ENCODE data around the gene TBX10.
"Not testable (repeated sequence)": the region's sequence is repeated elsewhere in the genome, so short reads cannot be mapped to it uniquely, and the experiment has no call there.

Gene TBX10

DNA sequence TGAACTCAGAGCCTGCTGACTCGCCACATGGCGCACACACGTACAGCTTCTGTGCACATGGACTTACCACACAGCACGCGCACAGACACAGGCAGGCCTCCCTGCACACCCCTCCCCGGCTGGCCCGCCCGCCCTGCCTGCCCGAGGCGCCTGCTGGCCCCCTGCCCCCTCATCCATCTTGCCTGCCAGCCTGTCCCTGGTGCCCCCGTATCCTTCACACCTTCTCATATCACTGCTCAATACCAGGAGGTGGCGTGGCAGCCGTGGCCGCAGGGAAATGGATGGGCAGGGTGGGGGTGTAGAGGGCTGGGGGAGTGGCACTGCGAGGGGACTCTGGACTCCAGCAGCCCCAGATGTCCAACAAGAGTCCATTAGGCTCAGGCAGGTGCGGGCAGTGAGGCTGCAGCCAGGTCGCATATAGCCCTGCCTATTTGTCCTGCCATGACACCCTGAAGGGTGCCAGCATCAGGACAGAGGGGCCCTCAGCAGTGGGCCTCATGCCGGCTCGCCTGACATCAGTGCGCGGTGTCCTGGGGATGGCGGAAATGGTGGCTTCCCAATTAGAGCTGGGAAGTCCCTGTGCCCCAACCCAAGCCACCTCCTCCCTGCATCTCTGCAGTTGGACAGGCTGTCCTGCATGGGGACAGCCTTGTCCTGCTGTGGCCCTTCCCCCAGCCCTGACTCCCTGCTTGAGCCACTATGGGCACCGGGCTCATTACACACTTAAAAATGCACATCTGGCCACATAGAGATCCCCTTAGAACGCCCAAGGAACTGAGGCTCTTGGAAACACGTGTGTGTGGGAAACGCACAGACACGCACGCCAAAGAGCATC is 2.0 kb upstream of the TBX10 start:
- no peaks in the 10 kb centered on the region for H3K36me3 Mint-ChIP-seq
- H3K9me3 Mint-ChIP-seq = no peaks in the 10 kb centered on the region
- peaks cover 7% of the 10 kb centered on the region for H3K4me1 Mint-ChIP-seq
- H3K27me3 Mint-ChIP-seq = no peaks in the 10 kb centered on the region
- H3K4me3 Mint-ChIP-seq = no peak overlapping the region
- H3K27ac Mint-ChIP-seq = no peak overlapping the region

- H3K36me3 Mint-ChIP-seq = no peaks in the 10 kb centered on the region
- H3K9me3 Mint-ChIP-seq = no peaks in the 10 kb centered on the region
- no peak overlapping the region for H3K4me3 Mint-ChIP-seq
- H3K27me3 Mint-ChIP-seq = no peaks in the 10 kb centered on the region
- no peak overlapping the region for H3K27ac Mint-ChIP-seq
- peaks cover under 1% of the 10 kb centered on the region for H3K4me1 Mint-ChIP-seq
Measured at GRCh38 chr11:67640758-67641337, 1.3 kb upstream of the TBX10 start.

DNA sequence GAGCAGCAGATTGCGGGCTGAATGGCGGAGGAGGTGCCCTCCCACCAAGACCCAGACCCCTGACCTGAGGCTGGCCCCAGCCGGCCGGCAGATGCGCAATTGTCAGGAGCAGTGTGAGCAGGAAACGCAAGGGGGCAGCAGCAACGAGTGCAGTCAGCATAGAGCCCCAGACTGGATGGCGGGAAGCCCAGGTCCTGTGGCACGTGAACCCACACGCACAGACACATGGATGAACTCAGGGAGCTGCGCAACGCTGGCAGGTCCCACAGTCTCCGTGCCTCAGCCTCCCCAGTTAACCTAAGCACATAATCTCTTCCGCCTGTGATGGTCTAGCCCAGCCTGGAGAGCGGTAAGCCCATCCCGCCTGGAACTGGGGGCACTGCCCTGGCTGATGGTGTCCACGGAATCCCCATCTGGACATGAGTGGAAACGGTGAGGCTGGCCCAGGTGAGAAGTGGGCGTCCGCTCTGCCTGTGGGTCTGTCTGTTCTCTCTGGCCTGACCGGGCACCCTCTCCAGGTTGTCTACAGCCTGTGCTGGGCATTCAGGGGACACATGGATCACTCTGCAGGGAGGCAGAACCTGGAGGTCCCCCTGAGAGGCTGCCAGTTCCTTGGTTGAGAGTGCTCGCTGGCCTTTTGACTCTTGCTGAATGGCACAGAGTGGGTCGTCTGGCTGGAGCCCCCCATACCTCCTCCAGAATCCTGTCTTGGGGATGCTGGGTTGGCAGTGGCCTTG is 626 bp upstream of the TBX10 start:
- H3K36me3 Mint-ChIP-seq = no peaks in the 10 kb centered on the region
- H3K27me3 Mint-ChIP-seq = no peaks in the 10 kb centered on the region
- H3K4me3 Mint-ChIP-seq = no peak overlapping the region
- H3K4me1 Mint-ChIP-seq = no peaks in the 10 kb centered on the region
- peak overlapping the region; percentile 59 for H3K27ac Mint-ChIP-seq
- no peaks in the 10 kb centered on the region for H3K9me3 Mint-ChIP-seq

DNA sequence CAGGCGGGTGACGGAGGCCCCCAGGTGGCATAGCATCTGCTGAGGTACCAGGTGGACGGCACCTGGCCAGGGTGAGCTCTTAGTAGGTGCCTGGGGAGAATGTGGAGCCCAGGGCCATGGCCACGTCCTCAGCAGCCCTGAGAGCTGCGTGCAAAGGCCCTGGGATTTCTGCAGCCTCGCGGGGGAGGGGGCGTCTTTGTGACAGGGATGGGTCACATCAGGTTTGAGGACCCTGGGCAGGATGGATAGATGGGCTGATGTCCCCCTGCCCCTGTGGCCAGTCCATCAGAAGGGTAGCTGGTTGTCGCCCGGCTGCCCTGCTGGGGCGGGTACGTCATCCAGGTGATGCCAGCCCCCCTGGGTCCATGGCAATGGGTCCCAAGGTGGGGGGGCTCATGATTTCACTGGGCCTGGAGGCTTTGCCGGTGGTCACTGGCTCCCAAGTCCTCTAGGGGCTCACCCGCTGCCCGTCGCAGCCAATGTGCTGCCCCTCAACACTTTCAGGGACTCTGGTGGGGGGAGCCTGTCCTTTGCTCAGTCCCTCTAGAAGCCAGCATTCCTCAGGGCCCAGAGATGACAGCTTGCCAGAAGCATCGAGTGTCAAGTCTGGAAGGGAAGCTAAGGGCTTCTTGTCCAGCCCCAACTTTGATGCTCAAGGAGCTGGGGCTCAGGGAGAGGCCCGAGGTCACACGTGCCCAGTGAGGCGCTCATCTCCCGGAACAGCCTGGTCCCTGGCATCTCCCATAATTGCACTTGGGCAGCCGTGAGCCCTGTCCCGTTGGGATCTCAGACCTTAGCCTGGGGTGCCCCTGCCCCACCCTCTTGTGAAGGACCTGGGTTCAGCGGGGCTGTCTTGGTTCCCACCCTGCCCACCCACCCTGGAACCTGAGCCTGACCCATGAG is 777 bp downstream of the TBX10 start:
- H3K27ac Mint-ChIP-seq = no peak overlapping the region
- H3K4me1 Mint-ChIP-seq = no peaks in the 10 kb centered on the region
- no peaks in the 10 kb centered on the region for H3K9me3 Mint-ChIP-seq
- no peaks in the 10 kb centered on the region for H3K27me3 Mint-ChIP-seq
- H3K36me3 Mint-ChIP-seq = no peaks in the 10 kb centered on the region
- H3K4me3 Mint-ChIP-seq = no peak overlapping the region

DNA sequence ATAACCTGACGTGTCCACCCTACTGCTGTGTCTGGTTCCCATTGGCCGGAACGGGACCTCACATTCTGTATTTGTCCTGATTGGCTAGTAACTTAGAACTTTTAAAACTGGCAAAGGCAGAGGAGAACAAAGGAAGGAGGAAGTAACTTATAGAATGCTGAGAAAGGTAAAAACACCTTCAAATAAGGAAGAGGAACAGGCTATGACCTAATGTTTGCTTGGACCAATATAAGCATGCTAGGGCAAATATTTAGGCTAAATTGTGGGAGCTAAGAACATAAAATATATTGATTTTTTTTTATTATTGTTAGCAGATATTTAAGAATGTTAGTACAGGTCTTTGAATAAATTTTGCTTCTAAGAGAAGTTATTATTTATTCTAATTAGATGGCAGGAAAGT is 2.1 kb downstream of the TBX10 start:
- not testable (repeated sequence) for H3K9me3 Mint-ChIP-seq, H3K4me1 Mint-ChIP-seq, H3K4me3 Mint-ChIP-seq, H3K36me3 Mint-ChIP-seq, H3K27ac Mint-ChIP-seq, H3K27me3 Mint-ChIP-seq

- Mint-ChIP-seq H3K27ac (no peak overlapping the region), H3K36me3 (no peaks in the 10 kb centered on the region), H3K4me1 (no peaks in the 10 kb centered on the region)
Measured at GRCh38 chr11:67636962-67637361, 2.6 kb downstream of the TBX10 start.

GRCh38 chr11:67635231-67635521 is 4.4 kb downstream of the TBX10 start:
- H3K4me3 Mint-ChIP-seq = no peak overlapping the region

More at GRCh38 chr11:67636962-67637361, 2.6 kb downstream of the TBX10 start:
- Mint-ChIP-seq H3K4me3 (no peak overlapping the region), H3K27me3 (no peaks in the 10 kb centered on the region), H3K9me3 (no peaks in the 10 kb centered on the region)

DNA sequence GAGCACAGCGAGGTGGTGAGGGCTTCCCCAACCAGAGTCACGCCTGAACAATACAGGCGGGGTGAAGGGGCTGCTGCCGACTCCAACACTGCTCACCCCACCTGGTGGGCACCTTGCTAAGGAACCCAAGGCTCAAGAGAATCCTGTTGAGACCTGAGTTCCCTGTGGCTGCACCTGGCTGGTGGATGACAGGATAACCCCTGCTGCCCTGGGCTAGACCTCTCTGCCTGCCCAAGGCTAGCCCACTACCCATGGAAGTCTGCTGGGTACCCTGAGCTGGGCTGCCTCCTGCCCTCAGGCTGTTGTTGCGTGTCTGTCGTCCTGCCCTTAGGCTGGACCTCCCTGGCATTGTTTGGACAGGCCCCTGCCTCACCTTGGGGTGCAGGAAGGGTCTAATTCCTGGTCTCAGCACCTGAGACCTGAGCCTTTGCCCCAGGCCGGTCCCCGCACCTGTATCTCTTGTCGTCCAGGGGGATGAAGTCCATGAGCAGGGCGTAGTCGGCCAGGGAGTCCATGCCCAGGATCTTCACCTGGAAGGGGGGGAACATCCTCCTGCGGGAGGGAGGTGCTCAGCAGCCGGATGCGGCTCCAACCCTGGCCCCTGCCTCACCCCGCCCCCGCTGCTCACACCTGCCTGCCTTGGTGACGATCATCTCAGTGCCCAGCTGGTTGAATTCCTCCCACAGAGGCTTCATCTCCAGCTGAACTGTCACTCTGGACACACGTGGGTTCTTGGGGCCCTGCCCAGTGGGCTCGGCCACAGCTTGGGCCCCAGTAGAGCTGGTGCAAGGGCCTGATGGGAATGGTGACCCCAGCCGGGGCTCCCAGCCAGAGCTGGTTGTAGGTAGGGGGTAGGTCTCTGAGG is 5.0 kb downstream of the TBX10 start:
- no peak overlapping the region for H3K4me3 Mint-ChIP-seq
- no peaks in the 10 kb centered on the region for H3K27me3 Mint-ChIP-seq
- peaks cover 6% of the 10 kb centered on the region for H3K4me1 Mint-ChIP-seq
- H3K36me3 Mint-ChIP-seq = no peaks in the 10 kb centered on the region
- no peak overlapping the region for H3K27ac Mint-ChIP-seq
- H3K9me3 Mint-ChIP-seq = no peaks in the 10 kb centered on the region

More at GRCh38 chr11:67635231-67635521, 4.4 kb downstream of the TBX10 start:
- Mint-ChIP-seq H3K4me1 (peaks cover 6% of the 10 kb centered on the region), H3K9me3 (no peaks in the 10 kb centered on the region), H3K27me3 (no peaks in the 10 kb centered on the region), H3K27ac (no peak overlapping the region), H3K36me3 (no peaks in the 10 kb centered on the region)

DNA sequence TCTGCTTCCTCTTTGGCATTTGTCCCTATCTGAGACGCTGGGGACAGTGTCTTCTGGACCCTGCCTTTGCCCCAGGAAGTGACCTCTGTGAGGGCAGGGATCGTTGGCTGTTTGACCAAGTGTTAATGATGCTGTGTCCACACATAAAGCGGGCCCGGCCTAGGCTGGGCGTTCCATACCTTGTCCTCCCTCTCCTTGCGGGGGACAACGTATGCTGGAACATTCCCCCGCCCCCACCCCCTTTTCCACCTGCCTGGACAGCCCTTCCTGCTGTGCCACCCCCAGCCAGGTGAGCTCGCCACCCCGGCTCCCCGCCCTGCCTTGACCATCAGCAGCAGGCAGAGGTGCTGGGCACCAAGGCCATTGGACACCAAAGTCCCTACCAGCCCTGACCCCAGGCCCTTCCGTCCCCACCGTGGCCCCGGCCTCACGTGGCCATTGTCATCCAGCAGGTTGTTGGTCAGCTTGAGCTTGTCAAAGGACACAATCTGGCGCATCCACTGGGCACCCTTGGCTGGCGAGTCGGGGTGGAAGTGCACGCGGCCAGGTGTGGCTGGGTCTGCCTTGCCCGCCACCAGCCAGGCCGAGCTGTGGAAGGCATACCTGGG is 5.7 kb downstream of the TBX10 start:
- H3K4me1 Mint-ChIP-seq = peaks cover 6% of the 10 kb centered on the region
- H3K4me3 Mint-ChIP-seq = no peak overlapping the region
- H3K9me3 Mint-ChIP-seq = no peaks in the 10 kb centered on the region
- H3K27ac Mint-ChIP-seq = no peak overlapping the region
- H3K27me3 Mint-ChIP-seq = no peaks in the 10 kb centered on the region
- H3K36me3 Mint-ChIP-seq = no peaks in the 10 kb centered on the region

DNA sequence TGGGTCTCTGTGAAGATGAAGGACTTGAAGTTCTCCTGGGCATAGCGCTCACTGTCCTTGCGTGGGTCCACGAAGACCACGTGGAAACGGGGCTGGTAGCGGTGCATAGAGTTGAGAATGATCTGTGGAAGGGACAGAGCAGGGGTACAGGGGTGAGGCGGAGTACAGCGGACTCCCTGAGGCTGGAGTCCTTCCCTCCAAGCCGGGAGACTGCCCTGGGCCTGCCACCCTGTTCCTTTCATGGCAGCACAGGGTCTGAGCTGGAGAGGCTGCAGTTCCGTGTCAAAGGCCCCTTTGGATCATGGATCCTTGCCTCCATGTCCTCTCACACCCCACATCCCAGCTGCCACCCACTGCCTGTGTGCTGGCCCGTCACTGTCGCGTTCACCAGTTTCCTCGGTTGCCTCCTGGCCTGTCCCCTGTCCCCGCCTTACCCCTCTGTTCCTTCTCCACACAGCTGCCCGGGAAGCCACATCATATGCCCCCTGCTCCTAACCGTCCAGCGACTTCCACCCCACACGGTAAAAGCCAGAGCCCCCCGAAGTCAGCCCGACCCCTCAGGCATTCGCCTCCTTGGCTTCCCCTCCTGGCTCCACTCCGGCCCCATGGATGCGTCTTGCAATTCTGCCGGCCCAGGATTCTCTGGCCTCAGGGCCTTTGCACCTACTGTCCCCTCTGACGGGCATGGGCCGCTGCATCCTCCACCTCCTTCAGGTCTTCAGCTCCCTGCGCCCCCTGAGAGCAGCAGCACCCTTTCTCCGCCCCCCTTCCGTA is 6.4 kb downstream of the TBX10 start:
- no peaks in the 10 kb centered on the region for H3K9me3 Mint-ChIP-seq
- H3K4me3 Mint-ChIP-seq = no peak overlapping the region
- peaks cover 6% of the 10 kb centered on the region for H3K4me1 Mint-ChIP-seq
- no peak overlapping the region for H3K27ac Mint-ChIP-seq
- no peaks in the 10 kb centered on the region for H3K27me3 Mint-ChIP-seq
- H3K36me3 Mint-ChIP-seq = no peaks in the 10 kb centered on the region

DNA sequence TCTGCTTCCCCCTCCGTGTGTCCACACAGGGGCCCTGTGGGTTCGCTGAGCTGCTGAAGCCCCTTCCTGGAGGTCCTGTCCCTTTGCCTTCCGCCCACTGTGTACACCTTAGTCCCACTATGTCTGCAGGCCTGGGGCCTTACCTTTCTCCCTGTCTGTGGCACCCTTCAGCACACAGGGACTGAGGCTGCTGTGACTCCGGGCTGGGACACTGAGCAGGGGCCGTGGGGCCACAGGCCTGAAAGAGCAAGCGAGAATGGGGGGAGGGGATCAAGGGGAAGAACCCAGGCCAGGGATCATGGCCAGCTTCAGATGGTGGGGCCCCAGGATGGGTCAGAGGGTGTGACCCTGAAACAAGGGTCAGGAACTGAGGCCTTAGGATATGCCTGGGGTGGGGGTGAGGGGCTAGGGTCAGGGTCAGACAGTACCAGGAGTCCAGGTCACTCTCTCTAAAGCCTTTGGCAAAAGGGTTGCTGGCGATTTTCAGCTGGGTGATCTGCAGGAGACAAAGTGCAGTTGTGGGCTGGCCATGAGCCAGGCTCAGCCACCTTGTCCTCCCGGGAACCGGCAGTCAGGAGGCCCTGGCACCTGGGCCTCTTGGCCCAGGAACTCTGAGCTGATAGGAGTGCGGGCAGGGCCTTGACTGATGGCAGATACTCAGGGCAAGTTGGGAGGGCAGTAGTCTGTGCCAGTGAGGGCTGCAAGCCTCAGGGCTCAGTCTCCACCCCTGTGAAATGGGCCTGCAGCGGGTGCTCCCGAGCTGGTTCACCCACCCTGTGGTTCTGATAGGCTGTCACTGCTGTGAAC is 7.2 kb downstream of the TBX10 start:
- Mint-ChIP-seq H3K27ac (no peak overlapping the region), H3K9me3 (no peaks in the 10 kb centered on the region), H3K4me3 (peak overlapping the region; percentile 58), H3K27me3 (no peaks in the 10 kb centered on the region), H3K36me3 (no peaks in the 10 kb centered on the region), H3K4me1 (peaks cover 6% of the 10 kb centered on the region)

DNA sequence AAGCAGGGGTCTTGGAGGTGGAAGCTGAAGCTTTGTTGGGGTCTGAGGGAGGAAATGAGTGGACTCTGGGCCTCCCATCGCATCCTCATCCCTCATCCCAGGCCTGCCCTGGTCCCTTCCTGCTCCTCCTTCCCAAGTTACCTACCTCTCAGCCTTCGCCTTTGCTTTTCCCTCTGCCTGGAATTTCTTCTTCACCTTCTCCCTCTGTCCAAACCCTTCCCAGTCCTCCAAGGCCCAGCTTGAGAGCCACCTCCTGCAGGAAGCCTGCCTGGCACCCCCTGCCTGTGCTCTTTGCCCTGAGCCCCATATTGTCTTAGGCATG is 7.7 kb downstream of the TBX10 start:
- Mint-ChIP-seq H3K36me3 (no peaks in the 10 kb centered on the region), H3K4me3 (peak overlapping the region; percentile 58), H3K9me3 (no peaks in the 10 kb centered on the region), H3K27me3 (no peaks in the 10 kb centered on the region), H3K4me1 (peaks cover 6% of the 10 kb centered on the region), H3K27ac (peak overlapping the region; percentile 65)

- Mint-ChIP-seq H3K9me3 (no peaks in the 10 kb centered on the region), H3K4me1 (peaks cover 6% of the 10 kb centered on the region), H3K4me3 (peak overlapping the region; percentile 90), H3K36me3 (no peaks in the 10 kb centered on the region), H3K27me3 (no peaks in the 10 kb centered on the region), H3K27ac (no peak overlapping the region)
Measured at GRCh38 chr11:67631411-67631810, 8.2 kb downstream of the TBX10 start.
